Epithelial cell of esophagus (primary cell): ENCODE data around the gene ZNF304.
"Not testable (repeated sequence)": the region's sequence is repeated elsewhere in the genome, so short reads cannot be mapped to it uniquely, and the experiment has no call there.

Experiments used
- DNase-seq: peaks from one replicate; pipeline ENCODE4 v3.0.0; 2010; ENCODE audit warnings: low read depth
- H3K4me3 ChIP-seq: 2 replicates; pipeline ENCODE4 v1.5.1; 2011; ENCODE audit warnings: mild to moderate bottlenecking, low read length, control low read depth
- TF ChIP-seq, protein P1 (sequence below): IDR thresholded peaks from 2 replicates; pipeline ENCODE4 v1.5.1; 2011; ENCODE audit warnings: low read depth, mild to moderate bottlenecking, low read length, control low read depth, inconsistent platforms; ENCODE audit not compliant: insufficient read depth; ENCODE audit errors: missing control alignments

The ZNF304 gene

GRCh38 chr19:57359300-57359699, 8.2 kb downstream of the ZNF304 start:
- DNase-seq = no peak
- TF ChIP-seq, protein P1, sequence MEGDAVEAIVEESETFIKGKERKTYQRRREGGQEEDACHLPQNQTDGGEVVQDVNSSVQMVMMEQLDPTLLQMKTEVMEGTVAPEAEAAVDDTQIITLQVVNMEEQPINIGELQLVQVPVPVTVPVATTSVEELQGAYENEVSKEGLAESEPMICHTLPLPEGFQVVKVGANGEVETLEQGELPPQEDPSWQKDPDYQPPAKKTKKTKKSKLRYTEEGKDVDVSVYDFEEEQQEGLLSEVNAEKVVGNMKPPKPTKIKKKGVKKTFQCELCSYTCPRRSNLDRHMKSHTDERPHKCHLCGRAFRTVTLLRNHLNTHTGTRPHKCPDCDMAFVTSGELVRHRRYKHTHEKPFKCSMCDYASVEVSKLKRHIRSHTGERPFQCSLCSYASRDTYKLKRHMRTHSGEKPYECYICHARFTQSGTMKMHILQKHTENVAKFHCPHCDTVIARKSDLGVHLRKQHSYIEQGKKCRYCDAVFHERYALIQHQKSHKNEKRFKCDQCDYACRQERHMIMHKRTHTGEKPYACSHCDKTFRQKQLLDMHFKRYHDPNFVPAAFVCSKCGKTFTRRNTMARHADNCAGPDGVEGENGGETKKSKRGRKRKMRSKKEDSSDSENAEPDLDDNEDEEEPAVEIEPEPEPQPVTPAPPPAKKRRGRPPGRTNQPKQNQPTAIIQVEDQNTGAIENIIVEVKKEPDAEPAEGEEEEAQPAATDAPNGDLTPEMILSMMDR = no peak

GRCh38 chr19:57362419-57362818, 11.3 kb downstream of the ZNF304 start:
- TF ChIP-seq, protein P1 = no peak
- H3K4me3 ChIP-seq = peak overlapping the region; percentile 78
- DNase-seq = no peak

More at GRCh38 chr19:57359300-57359699, 8.2 kb downstream of the ZNF304 start:
- no peak overlapping the region for H3K4me3 ChIP-seq

DNA sequence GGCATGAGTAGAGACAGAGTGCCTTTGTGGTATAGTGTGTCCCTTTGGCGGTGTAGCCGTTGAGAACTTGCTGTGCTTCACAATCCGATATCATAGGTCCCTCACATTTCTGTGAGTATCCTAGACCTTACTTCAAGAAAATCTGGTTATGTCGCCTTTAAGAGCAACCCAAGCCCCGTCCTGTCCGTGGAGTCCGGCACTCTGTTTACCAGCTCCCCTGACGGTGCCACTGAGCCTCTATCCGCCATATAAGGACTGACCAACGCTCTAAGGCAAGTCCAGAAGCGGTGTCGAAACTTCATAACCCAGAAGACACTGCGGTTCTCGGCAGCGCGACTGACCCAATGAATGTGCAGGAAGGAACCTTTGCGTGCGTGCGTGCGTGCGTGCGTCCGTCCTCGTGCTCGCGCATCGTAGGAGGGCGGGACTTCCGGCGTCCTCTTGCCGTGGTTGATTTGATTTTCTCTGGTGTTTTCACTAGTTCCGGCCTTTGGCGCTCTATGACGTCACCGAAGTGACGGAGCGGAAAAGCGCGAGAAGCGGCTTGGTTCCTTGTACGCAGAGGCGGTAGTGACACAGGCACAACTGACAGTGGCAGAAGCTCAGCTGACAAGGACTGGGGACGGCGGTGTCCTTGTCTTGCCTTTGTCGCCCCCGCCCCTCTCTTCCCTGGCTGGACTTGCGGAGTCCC, 12.1 kb downstream of the ZNF304 start, which contains the start of the genes TRAPPC2B and ZNF547:
Gene TRAPPC2B (plus strand): TSS at position 555 of the 691 bp plus-strand sequence. CDS start 1,283 bp downstream, outside the sequence.
Gene ZNF547 (plus strand): TSS at position 555 of the 691 bp plus-strand sequence. CDS start 5,005 bp downstream, outside the sequence.
- DNase-seq = peak; percentile 100
- H3K4me3 ChIP-seq = peak within 1 kb of the TSS; percentile 78
- TF ChIP-seq, protein P1 = no peak

DNA sequence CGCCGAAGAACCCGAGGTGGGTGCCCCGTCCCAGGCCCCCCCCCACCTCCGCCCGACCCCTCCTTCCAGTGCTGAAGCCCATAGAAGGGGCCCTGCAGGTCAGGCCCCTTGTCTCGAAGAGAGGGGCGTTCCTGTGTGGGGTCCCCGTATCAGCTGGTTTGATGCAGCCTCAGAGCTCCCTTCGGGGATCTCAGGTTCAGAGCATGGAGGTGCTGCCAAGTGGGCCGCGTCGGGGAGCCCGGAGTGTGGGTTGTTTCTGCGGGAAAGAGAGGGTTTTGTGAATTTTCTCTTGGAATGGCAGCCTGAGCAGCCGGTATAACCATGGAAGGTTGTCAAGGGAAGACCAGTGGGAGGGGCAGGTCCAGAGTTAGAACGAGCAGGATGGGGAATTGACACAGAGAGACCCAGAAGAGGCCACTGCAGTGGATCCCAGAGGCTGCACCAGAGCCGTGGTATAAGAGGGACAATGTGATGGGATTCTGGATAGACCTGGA, 12.7 kb downstream of the ZNF304 start:
- TF ChIP-seq, protein P1 = no peak
- DNase-seq = peak; percentile 9
- peak overlapping the region; percentile 78 for H3K4me3 ChIP-seq

- no peak overlapping the region for H3K4me3 ChIP-seq
- DNase-seq = no peak
- TF ChIP-seq, protein P1 = no peak
Measured at GRCh38 chr19:57366776-57367175, 15.7 kb downstream of the ZNF304 start.

DNA sequence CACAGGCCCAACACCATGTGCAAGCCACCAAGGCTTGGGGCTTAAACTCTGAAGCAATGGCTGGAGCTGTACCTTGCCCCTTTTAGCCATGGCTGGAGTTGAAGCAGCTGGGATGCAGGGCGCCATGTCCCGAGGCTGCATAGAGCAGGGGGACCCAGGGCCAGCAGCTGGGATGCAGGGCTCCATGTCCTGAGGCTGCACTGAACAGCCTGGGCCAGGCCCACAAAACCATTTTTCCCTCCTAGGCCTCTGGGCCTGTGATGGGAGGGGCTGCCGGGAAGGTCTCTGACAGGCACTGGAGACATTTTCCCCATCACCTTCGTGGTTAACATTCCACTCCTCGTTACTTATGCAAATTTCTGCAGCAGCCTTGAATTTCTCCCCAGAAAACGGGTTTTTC, 23.1 kb downstream of the ZNF304 start:
- TF ChIP-seq, protein P1 = no peak
- no peak for DNase-seq
- no peak overlapping the region for H3K4me3 ChIP-seq

- H3K4me3 ChIP-seq, DNase-seq: not testable (repeated sequence)
Measured at GRCh38 chr19:57374647-57375046, 23.6 kb downstream of the ZNF304 start.
